Fibroblast of the aortic adventitia (primary cell): ENCODE measurements around the gene CABP1. TPM values are rescaled to one million over a fixed set of nuclear protein-coding genes. Genes with fewer than 3 reads are reported as not detected.
"Not testable (repeated sequence)": the region's sequence is repeated elsewhere in the genome, so short reads cannot be mapped to it uniquely, and the experiment has no call there.

Experiments used
- DNase-seq: peaks from one replicate; pipeline ENCODE4 v3.0.0-alpha.2; 2010; ENCODE audit warnings: low read depth
- H3K4me3 ChIP-seq: 2 replicates; pipeline ENCODE4 v1.5.1; 2011; ENCODE audit warnings: low read depth, mild to moderate bottlenecking, control low read depth, low read length, moderate library complexity
- CTCF ChIP-seq: IDR thresholded peaks from 2 replicates; pipeline ENCODE4 v1.5.1; 2011; ENCODE audit warnings: mild to moderate bottlenecking, low read length, control low read depth, inconsistent platforms; ENCODE audit not compliant: insufficient read depth
- total RNA-seq: library from RNA; depleted of rRNA; stranded (reverse); fragments of >200 nt; gene quantifications from 2 replicates; pipeline ENCODE4 v1.2.3, GENCODE V29; 2012; ENCODE audit warnings: low replicate concordance

CABP1 gene
- total RNA-seq, 1 donor: 0.54 TPM

GRCh38 chr12:120661432-120661831 lies 21.0 kb downstream of the CABP1 start:
- no peak for TF ChIP-seq CTCF
- no peak for DNase-seq
- no peak overlapping the region for H3K4me3 ChIP-seq

GRCh38 chr12:120662879-120663278 lies 22.5 kb downstream of the CABP1 start:
- no peak for DNase-seq
- TF ChIP-seq CTCF: no peak
- no peak overlapping the region for H3K4me3 ChIP-seq

GRCh38 chr12:120663741-120664140 lies 23.3 kb downstream of the CABP1 start:
- no peak overlapping the region for H3K4me3 ChIP-seq
- TF ChIP-seq CTCF: no peak
- DNase-seq: no peak

GRCh38 chr12:120666571-120667390 lies 26.4 kb downstream of the CABP1 start:
- DNase-seq: no peak
- H3K4me3 ChIP-seq: no peak overlapping the region
- no peak for TF ChIP-seq CTCF

GRCh38 chr12:120668091-120668867 lies 27.9 kb downstream of the CABP1 start:
- DNase-seq: no peak
- TF ChIP-seq CTCF: no peak
- H3K4me3 ChIP-seq: no peak overlapping the region

GRCh38 chr12:120668868-120669840 lies 28.7 kb downstream of the CABP1 start:
- DNase-seq: peak; percentile 58
- TF ChIP-seq CTCF: no peak
- no peak overlapping the region for H3K4me3 ChIP-seq

GRCh38 chr12:120670237-120670636 lies 29.8 kb downstream of the CABP1 start:
- not testable (repeated sequence) for H3K4me3 ChIP-seq, DNase-seq
